GM23248 (cell line): ENCODE results near the gene BEST2. TPM values are rescaled to one million over a fixed set of nuclear protein-coding genes. Genes with fewer than 3 reads are reported as not detected.

ENCODE experiments used
- DNase-seq: peaks from one replicate; pipeline ENCODE4 v3.0.0-alpha.2; 2015
- H2AFZ ChIP-seq: fragments of 200-600 bp; sonication (generic); 2 replicates; pipeline ENCODE4 v1.6.1; 2016; ENCODE audit warnings: antibody characterized with exemption
- H3F3A ChIP-seq: fragments of 200-600 bp; sonication (generic); 2 replicates; pipeline ENCODE4 v1.6.1; 2016; ENCODE audit warnings: mild to moderate bottlenecking, antibody characterized with exemption, mixed run types; ENCODE audit not compliant: insufficient read depth
- H3K27ac ChIP-seq: fragments of 200-600 bp; sonication (generic); 2 replicates; pipeline ENCODE4 v1.5.1; 2016; ENCODE audit warnings: mild to moderate bottlenecking
- H3K27me3 ChIP-seq: fragments of 200-600 bp; sonication (generic); replicated peaks from 2 replicates; pipeline ENCODE4 v1.6.1; 2016; ENCODE audit warnings: mild to moderate bottlenecking; ENCODE audit not compliant: insufficient read depth
- H3K36me3 ChIP-seq: fragments of 200-600 bp; sonication (generic); 2 replicates; pipeline ENCODE4 v1.6.1; 2016; ENCODE audit warnings: low read depth, mild to moderate bottlenecking
- H3K4me1 ChIP-seq: fragments of 200-600 bp; sonication (generic); 2 replicates; pipeline ENCODE4 v1.6.1; 2016; ENCODE audit warnings: mild to moderate bottlenecking; ENCODE audit not compliant: insufficient read depth
- H3K4me2 ChIP-seq: fragments of 200-600 bp; sonication (generic); one replicate; pipeline ENCODE4 v1.6.1; 2016; ENCODE audit warnings: mild to moderate bottlenecking; ENCODE audit not compliant: unreplicated experiment
- H3K4me3 ChIP-seq: fragments of 200-600 bp; sonication (generic); 2 replicates; pipeline ENCODE4 v1.5.1; 2016; ENCODE audit warnings: mild to moderate bottlenecking
- H3K79me2 ChIP-seq: fragments of 200-600 bp; sonication (generic); 2 replicates; pipeline ENCODE4 v1.6.1; 2016; ENCODE audit warnings: mild to moderate bottlenecking; ENCODE audit not compliant: insufficient read depth
- H3K9ac ChIP-seq: fragments of 200-600 bp; sonication (generic); 2 replicates; pipeline ENCODE4 v1.6.1; 2016; ENCODE audit warnings: mild to moderate bottlenecking
- H3K9me2 ChIP-seq: fragments of 200-600 bp; sonication (generic); 2 replicates; pipeline ENCODE4 v1.6.1; 2016; ENCODE audit warnings: mixed run types, mild to moderate bottlenecking, moderate library complexity; ENCODE audit not compliant: insufficient read depth
- H3K9me3 ChIP-seq: fragments of 200-600 bp; sonication (generic); one replicate; pipeline ENCODE4 v1.6.1; 2017; ENCODE audit warnings: low read depth
- H4K20me1 ChIP-seq: fragments of 200-600 bp; sonication (generic); 2 replicates; pipeline ENCODE4 v1.6.0; 2016; ENCODE audit not compliant: insufficient read depth
- EZH2 ChIP-seq: fragments of 200-600 bp; sonication (generic); IDR thresholded peaks from 2 replicates; pipeline ENCODE4 v1.6.1; 2018; ENCODE audit warnings: antibody characterized with exemption, mild to moderate bottlenecking; ENCODE audit not compliant: insufficient read depth, poor library complexity, severe bottlenecking
- EZH2phosphoT487 ChIP-seq: fragments of 200-600 bp; sonication (generic); IDR thresholded peaks from 2 replicates; pipeline ENCODE4 v1.6.1; 2018; ENCODE audit warnings: antibody characterized with exemption, moderate library complexity, mild to moderate bottlenecking, low read depth; ENCODE audit not compliant: insufficient read depth
- WGBS, 2 experiments: methylation state at CpG; one replicate each; pipeline ENCODE4 v1.1.6; 2015 to 2017; ENCODE audit warnings: low lambda C conversion rate in 2 of 2, low coverage in 1 of 2; ENCODE audit errors: missing lambda C conversion rate in 2 of 2; 5-methylcytosine and 5-hydroxymethylcytosine counted together
- in situ Hi-C: fragments of 300-500 bp; cut with MboI; formaldehyde crosslinking; loops from 2 replicates; pipeline ENCODE4 v1.15.0; 2020
- polyA plus RNA-seq: library from polyadenylated mRNA; unstranded; fragments of >200 nt; fragmentation: Nextera tagmentation; extraction: Ambion mirVana; gene quantifications from 2 replicates; pipeline ENCODE4 v1.2.1, GENCODE V29; 2016
- total RNA-seq: library from RNA; depleted of rRNA; stranded (reverse); fragments of >200 nt; shearing (Covaris generic); gene quantifications from 2 replicates; pipeline ENCODE4 v1.2.3, GENCODE V29; 2014

Gene BEST2
- total and polyA plus RNA-seq, 2 experiments from 2014 or later, result not detected

DNA sequence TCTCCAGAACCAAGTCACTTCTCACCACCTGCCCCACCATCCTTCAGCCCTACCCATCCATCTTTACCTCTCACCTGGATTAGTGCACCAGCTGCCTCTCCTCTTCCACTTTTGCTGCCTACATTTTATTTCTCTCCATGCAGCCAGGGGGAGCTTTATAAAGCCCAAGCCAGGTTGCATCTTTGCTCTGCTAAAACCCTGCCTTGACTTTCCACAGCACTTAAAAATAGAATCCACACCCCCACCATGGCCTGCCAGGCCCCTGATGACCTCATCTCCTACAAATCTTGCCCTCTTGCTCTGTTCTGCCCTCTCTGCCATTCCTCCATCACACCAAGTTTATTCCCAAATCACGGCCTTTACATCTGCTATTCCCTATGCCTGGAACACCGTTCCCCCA is 22.0 kb downstream of the BEST2 start:
- no peaks in the 10 kb centered on the region for H3K36me3 ChIP-seq
- H3K4me1 ChIP-seq, result peaks cover 6% of the 10 kb centered on the region; the same call in 1 of the 2 replicates
- no peak overlapping the region for H3K9ac ChIP-seq
- no peaks in the 10 kb centered on the region for H3K9me2 ChIP-seq
- TF ChIP-seq EZH2phosphoT487 (no peak), EZH2 (no peak)
- WGBS, 2 experiments, result 75 to 88% methylated on average over 2 of the region's 2 CpGs
- peak; percentile 65 for DNase-seq
- no peak overlapping the region for H2AFZ ChIP-seq
- no peak overlapping the region for H3K4me2 ChIP-seq
- no peaks in the 10 kb centered on the region for H3K27me3 ChIP-seq
- no peaks in the 10 kb centered on the region for H3K79me2 ChIP-seq
- in situ Hi-C loops, result no loop called here
- no peak overlapping the region for H3K4me3 ChIP-seq
- peaks cover 17% of the 10 kb centered on the region; the same call in 1 of the 2 replicates for H3F3A ChIP-seq
- no peaks in the 10 kb centered on the region for H4K20me1 ChIP-seq
- no peaks in the 10 kb centered on the region for H3K9me3 ChIP-seq
- no peak overlapping the region for H3K27ac ChIP-seq

DNA sequence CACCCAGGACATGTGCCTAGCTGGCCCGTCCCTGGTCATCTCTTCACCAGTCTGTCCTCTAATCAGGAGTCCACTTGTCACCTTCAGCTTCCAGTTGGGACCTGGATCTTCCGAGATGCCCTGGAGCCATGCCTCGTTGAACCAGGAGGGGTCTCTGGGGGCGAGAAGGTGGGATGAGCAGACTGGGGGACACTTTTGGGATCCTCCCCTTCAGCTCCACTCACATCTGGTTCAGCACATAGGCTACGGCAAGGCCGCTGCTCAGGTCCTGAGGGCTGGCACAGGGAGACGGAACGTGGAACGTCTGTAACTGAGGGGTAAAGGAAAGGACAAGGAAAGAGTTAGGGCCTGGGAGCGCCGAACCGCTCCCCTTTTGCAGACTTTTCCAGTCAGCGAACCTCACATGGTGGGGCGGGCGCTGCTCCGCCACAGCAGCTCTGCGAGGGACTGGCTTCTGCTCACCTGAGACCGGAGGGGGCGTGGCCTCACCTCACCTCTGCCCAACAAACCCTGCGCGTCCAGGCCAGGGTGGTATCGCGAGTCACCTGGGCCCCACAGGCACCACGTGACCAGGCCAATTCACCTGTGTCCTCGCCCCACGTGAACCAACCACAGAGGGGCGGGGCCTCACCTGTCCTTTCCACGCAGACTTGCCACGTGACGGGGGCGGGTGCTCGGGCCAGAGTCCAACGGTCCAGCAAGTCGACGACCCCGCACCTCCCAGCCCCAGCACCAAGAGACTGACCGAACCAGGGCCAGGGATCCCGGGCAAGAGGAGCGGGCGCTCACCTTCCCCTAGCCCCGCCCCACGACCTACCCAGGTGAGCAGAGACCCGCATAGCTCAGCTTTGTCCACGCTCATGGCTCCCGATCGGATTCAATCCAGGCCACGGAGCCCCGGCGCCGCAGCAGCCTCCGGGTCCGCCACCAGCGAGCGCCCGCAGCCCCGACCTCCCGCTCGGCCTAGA is 23.3 kb downstream of the BEST2 start, which contains the start of gene HOOK2:
HOOK2 (minus strand) TSS at position 965 of the 968 bp plus-strand sequence; CDS start at position 862, 103 bp downstream.
- Histone ChIP-seq H3F3A (peaks cover 30% of the 10 kb centered on the region), H3K9ac (peak within 1 kb of the TSS; percentile 79), H3K79me2 (no peaks in the 10 kb centered on the region), H2AFZ (peak within 1 kb of the TSS; percentile 84), H3K4me3 (peak within 1 kb of the TSS; percentile 78), H3K36me3 (no peaks in the 10 kb centered on the region), H4K20me1 (no peaks in the 10 kb centered on the region), H3K4me2 (peak within 1 kb of the TSS; percentile 71), H3K27ac (peak within 1 kb of the TSS; percentile 47), H3K9me3 (no peaks in the 10 kb centered on the region), H3K4me1 (peaks cover 17% of the 10 kb centered on the region), H3K27me3 (no peaks in the 10 kb centered on the region), H3K9me2 (no peaks in the 10 kb centered on the region)
- no peak for DNase-seq
- WGBS, 2 experiments, result 20 to 21% methylated on average over 47 to 48 of the region's 58 CpGs
- in situ Hi-C loops, result no loop called here
- TF ChIP-seq EZH2 (no peak), EZH2phosphoT487 (no peak)

DNA sequence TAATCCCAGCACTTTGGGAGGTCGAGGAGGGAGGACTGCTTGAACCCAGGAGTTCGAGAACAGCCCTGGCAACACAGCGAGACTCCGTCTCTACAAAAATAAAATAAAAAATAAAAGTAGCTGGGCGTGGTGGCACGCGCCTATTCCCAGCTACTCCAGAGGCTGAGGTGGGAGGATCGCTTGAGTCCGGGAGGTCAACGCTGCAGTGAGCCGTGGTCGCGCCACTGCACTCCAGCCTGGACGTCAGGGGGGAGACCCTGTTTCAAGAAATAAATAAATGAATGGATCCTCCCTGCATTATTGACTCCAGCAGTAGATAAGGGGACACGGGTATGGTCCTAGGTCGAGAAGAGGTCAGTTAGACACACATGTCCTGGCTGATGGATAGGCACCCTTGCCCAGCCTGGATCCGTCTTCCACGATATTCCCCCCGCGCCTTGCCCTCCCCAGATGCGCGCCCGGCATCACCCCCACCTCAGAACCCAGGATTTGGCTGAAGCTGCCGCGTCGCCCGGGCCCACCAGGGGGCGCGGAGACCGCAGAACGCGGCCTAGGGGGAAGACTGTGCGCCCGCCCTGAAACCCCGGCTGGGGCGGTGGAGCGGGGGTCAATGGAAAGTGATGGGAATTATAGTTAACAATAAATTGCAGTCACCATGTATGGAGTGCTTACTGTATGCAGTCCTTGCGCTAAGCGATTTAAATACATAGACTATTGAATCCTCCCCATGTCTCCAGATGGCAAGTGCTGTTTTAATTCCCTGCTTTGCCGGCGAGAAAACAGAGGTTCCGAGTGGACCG is 25.8 kb downstream of the BEST2 start:
- peak overlapping the region; percentile 94 for H3K4me2 ChIP-seq
- H3K27ac ChIP-seq, result peak overlapping the region; percentile 96
- peak overlapping the region; percentile 89 for H3K9ac ChIP-seq
- peak overlapping the region; percentile 81 for H2AFZ ChIP-seq
- in situ Hi-C loops, result no loop called here
- DNase-seq, result peak; percentile 87
- no peaks in the 10 kb centered on the region for H3K36me3 ChIP-seq
- H3K27me3 ChIP-seq, result no peaks in the 10 kb centered on the region
- peaks cover 41% of the 10 kb centered on the region for H3F3A ChIP-seq
- TF ChIP-seq EZH2, result no peak
- no peak for TF ChIP-seq EZH2phosphoT487
- H3K9me2 ChIP-seq, result no peaks in the 10 kb centered on the region
- peaks cover 18% of the 10 kb centered on the region for H3K4me1 ChIP-seq
- H3K9me3 ChIP-seq, result no peaks in the 10 kb centered on the region
- peak overlapping the region; percentile 77 for H3K4me3 ChIP-seq
- WGBS, 2 experiments, result 6 to 7% methylated on average over 43 of the region's 43 CpGs
- H3K79me2 ChIP-seq, result no peaks in the 10 kb centered on the region
- no peaks in the 10 kb centered on the region for H4K20me1 ChIP-seq

DNA sequence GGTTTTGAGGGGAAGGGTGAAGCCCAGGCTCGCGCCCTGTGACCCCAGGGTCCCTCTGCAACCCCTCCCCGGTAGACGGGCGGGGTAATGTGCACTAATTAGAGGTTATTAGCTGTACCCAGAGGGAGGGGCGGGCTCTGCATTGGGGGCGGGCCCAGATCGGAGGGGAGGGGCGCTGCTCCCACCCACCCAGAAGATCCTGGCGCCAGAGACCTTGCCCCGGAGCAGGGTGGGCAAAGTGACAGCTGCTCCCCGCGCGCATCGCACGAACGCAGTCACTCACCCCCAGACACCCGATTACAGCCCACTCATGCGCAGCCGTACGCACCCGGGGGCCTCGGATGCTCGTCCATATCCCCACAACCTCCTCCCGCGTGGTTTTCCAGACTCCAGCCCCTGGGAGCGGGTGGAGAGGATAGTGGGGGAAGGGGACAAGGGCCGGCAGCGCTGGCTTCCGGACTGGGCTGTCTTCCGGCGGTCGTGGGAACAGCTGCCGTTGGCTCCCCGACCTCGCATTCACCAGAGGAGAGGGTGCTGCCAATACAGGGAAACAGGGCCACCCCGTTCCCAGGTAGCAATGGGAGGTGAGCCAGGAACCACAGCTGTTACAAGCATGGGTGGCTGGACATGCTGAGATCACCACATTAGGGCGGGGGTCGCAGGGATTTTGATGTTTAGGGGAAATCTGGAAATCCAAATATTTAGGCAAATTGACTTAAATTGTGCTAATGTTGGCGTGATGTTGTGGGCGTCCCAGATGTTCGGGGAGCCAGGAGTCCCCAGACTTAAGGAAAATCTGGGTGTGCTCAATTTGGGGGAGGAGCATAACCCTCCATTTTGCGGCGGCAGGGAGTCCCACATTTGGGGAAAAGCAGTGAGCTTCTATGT is 26.7 kb downstream of the BEST2 start:
- in situ Hi-C loops, result no loop called here
- no peaks in the 10 kb centered on the region for H3K9me3 ChIP-seq
- no peaks in the 10 kb centered on the region for H3K9me2 ChIP-seq
- peaks cover 18% of the 10 kb centered on the region for H3K4me1 ChIP-seq
- H2AFZ ChIP-seq, result peak overlapping the region; percentile 81
- peaks cover 41% of the 10 kb centered on the region for H3F3A ChIP-seq
- peak overlapping the region; percentile 77 for H3K4me3 ChIP-seq
- H3K27me3 ChIP-seq, result no peaks in the 10 kb centered on the region
- peak overlapping the region; percentile 89 for H3K9ac ChIP-seq
- peak; percentile 88 for DNase-seq
- H3K36me3 ChIP-seq, result no peaks in the 10 kb centered on the region
- TF ChIP-seq EZH2phosphoT487, result no peak
- TF ChIP-seq EZH2, result no peak
- H4K20me1 ChIP-seq, result no peaks in the 10 kb centered on the region
- no peaks in the 10 kb centered on the region for H3K79me2 ChIP-seq
- peak overlapping the region; percentile 96 for H3K27ac ChIP-seq
- H3K4me2 ChIP-seq, result peak overlapping the region; percentile 94
- WGBS, 2 experiments, result 1% methylated on average over 37 to 42 of the region's 44 CpGs
